ENCODE results near the gene ZNF331.
"Not testable (repeated sequence)": the region's sequence is repeated elsewhere in the genome, so short reads cannot be mapped to it uniquely, and the experiment has no call there.

Gene ZNF331

DNA sequence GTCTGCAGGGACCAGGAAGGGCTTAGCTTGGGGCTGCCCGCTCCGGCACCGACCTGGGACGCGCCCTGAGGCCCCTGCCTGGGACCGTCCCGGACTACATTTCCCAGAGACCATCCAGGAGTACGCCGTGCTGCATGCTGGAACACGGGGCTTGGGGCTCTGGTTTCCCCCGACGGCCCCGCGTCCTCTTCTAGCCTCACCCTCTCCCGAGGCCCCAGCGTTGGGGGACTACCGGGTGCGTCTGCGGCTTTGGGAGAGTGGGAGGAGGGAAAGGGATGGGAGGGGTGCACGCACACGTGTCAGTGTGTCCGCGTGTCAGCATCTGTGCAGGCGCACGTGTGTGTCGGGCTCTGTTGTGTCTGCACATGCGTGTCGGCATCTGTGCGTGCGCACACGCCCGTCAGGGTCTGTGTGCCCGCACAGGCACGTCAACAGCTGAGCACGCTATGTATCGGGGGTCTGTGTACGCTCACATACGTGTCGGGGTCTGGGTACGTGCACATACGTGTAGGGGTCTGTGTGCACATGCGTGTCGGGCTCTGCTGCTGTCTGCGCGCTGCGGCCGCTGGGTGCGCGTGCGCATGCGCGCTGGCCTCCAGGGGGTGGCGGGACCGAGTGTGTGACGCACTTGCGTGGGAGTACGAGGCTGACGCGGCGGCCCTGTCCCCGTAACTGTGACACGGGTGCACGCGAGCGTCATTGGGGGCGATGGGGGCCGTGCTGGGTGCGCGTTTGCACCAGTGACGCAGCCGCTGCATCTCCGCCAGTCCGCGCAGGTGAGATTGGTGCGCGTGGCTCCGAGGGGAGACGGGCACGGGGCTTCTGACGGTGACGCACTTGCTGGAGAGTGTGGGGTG, at the start of gene ZNF331:
Gene ZNF331 (plus strand): TSS at position 625 of the 857 bp plus-strand sequence. CDS start 31,232 bp downstream, outside the sequence.
- peak; percentile 71 for DNase-seq (ENCODE audit: low read depth)

DNA sequence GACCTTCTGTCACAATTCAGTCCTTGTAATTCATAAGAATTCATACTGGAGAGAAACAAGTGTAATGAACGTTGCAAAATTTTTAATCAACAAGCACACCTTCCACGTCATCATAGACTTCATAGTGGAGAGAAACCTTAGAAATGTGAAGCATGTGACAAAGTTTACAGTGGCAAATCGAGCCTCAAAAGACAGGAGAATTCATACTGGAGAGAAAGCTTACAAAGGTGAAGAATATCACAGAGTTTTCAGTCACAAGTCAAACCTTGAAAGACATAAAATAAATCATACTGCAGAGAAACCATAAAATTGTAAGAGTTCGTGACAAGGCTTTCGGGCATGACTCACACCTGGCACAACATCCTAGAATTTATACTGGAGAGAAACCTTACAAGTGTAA, 45.8 kb upstream of the ZNF331 start:
- no peak for DNase-seq (ENCODE audit: low read depth)

DNA sequence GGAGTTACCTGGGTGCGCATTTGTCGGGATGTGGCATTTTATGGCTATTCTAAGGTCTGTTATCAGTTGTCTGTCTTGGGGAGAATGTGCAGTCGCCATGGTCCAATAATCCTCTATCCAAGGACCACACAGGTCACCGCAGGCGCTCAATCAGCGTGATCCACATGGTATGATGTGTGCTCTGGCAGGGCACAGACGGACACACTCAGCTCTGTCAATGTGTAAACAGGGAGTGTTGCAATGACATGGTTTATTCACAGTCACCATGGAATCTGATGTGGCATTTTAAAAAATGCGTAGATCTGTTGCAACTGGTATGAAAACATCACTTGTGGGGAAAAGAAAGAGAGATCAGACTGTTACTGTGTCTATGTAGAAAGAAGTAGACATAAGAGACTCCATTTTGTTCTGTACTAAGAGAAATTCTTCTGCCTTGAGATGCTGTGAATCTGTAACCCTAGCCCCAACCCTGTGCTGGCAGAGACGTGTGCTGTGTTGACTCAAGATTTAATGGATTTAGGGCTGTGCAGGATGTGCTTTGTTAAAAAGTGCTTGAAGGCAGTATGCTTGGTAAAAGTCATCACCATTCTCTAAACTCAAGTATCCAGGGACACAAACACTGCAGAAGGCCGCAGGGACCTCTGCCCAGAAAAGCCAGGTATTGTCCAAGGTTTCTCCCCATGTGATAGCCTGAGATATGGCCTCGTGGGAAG, 40.5 kb upstream of the ZNF331 start:
- DNase-seq (ENCODE audit: low read depth): not testable (repeated sequence)

DNA sequence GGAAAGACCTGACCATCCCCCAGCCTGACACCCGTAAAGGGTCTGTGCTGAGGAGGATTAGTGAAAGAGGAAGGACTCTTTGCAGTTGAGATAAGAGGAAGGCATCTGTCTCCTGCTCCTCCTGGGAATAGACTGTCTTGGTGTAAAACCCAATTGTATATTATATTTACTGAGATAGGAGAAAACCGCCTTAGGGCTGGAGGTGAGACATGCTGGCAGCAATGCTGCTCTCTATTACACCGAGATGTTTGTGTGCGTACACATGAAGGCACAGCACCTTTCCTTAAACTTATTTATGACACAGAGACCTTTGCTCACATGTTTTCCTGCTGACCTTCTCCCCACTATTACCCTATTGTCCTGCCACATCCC, 39.9 kb upstream of the ZNF331 start:
- DNase-seq (ENCODE audit: low read depth): not testable (repeated sequence)

DNA sequence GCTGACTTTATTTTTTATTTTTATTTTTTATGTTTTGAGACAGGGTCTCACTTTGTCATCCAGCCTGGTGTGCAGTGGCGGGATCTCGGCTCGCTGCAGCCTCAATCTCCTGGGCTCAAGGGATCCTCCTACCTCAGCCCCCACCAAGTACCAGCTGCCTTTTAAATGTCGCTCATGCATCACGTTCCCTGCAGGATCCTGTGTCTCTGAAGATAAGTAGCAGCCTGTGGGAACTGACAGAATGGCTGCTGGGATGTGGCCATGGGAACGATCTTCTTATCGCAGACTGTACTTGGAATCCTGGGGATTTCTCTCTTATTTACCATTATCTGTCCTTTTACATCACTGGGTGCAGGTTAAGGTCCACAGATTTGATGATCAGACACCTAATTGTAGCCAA, 34.8 kb upstream of the ZNF331 start:
- DNase-seq (ENCODE audit: low read depth): not testable (repeated sequence)

DNA sequence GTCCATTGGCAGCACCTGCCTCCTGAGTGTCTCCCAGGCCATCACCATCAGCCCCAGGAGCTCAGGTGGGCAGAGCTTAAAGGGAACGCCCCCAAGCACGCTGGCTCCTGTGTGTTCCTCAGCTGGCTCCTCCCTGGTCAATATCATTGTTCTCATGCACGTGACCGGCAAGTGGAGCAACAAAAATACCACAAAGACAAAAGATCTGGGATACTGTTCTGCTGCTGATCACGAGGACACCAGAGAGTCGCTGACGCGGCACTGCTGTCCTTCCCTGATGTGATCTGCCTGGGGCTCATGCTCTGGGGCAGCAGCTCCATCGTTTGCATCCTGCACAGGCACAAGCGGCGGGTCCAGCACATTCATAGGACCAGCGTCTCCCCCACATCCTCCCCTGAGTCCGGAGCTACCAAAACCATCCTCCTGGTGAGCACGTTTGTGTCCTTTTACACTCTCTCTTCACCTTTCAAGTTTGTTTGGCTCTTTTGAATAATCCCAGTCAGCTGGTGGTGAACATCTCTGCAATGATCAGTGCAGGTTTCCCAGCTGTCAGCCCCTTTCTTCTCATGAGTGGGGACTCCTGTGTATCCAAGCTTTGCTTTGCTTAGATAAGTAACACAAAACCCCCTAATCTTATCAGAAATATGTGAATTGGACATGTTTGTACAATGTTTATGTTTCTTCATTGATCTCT, 34.1 kb upstream of the ZNF331 start:
- DNase-seq (ENCODE audit: low read depth): not testable (repeated sequence)

DNA sequence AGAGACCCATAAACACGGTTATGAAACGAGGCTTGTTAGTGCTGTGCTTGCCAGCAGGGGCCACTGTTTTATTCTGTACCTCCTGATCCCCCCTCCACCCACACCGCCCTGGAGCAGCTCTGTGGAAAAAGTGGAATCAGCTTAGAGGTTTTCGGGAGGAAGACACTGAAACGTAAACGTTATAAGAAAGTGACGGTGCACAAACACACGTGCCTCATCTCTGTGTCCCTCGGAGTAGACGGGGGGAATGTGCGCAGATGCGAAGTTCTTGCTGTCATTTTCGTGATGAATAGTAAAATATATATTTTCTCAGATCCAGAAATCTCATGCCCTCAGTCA, 33.6 kb upstream of the ZNF331 start:
- not testable (repeated sequence) for DNase-seq (ENCODE audit: low read depth)

DNA sequence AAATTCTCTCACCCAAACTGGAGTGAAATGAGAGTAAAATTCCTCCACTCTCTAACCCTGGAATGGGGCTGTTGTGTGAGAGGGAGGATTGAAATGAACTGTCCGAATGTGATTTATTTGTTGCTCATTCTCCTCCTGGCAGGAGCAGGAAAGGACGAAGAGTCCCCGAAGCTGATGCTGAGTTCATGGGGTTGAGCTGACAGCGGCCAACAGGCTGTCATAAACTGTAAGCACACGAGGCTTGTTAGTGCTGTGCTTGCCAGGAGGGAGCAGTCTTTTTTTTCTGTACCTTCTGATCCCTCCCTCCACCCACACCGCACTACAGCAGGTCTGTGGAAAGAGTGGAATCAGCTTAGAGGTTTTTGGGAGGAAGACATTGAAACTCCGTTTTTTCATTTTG, 33.1 kb upstream of the ZNF331 start:
- no peak for DNase-seq (ENCODE audit: low read depth)

DNA sequence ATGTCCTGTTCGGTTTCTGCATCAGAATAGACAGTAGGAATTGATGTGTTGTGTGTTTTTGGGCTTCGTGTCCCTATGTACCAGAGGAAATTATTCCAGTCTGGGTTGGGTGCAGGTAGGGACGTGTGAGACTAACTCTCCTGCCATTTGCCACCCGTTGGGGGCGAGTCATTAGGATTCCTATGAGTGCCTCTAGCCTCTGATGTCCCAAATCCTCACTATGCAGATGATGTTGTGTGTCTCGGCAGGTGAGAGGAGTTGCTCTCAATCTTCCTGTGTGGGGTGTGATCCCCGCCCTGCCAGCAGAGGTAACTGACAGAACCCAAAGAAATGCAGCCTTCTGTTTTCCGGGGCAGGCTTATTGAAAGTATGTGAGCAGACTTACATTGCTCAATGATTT, 31.2 kb upstream of the ZNF331 start:
- no peak for DNase-seq (ENCODE audit: low read depth)

DNA sequence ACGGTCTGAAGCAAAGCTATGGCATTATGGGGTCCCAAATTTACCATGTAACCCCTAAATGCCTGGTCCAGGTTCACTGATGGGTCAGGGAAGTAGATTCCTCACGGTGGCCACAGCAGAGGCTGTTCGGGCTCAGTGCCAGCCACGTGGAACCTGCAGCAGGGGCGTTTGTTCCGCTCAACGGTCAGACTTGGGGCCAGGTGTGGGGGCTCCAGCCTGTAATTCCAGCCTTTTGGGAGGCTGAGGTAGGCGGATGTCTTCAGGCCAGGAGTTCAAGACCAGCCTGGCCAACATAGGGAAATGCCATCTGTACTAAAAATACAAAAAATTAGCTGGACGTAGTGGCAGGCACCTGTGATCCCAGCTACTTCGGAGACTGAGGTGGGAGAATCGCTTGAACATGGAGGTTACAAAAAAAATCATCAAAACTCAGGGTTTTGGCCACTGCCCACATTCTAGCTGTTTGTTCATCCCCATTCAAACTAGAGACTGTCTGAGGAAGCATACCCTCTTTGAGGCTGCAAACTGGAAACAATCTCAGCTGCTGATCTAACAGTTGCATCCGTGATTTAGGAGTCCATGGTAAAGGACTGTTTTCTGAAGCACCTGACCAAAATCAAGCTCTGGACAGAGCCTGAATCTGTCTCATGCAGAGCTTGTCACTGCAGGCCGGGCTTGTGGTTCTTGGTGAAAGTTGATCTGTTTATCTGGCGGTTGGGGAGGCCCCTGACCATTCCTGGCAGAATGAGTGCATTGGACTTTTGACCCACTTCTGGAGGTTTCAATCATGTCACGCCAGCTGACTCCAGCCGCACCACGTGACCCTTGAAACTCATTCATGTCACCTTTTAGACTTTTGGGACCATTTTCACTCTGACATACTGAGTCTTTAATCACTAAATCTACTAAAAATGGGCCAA, 30.2 kb upstream of the ZNF331 start:
- DNase-seq (ENCODE audit: low read depth): no peak

DNA sequence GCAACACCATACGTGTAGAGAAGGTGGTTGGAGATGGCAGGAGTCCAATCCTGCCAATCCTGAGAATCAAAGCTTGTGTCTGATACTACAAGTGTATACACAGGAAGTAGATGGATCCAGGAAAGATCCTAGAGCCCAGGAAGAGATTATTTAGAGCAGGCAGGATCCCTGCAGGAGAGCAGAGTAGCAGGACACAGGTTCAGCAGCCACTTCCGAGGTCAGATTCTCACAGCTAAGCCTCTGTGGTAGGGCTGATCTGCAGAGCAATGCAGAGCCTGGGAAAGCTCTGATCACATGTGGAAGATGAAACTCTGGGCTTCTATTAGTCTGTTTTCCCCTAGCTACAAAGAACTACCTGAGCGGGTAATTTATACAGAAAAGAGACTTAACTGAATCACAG, 28.5 kb upstream of the ZNF331 start:
- no peak for DNase-seq (ENCODE audit: low read depth)

DNA sequence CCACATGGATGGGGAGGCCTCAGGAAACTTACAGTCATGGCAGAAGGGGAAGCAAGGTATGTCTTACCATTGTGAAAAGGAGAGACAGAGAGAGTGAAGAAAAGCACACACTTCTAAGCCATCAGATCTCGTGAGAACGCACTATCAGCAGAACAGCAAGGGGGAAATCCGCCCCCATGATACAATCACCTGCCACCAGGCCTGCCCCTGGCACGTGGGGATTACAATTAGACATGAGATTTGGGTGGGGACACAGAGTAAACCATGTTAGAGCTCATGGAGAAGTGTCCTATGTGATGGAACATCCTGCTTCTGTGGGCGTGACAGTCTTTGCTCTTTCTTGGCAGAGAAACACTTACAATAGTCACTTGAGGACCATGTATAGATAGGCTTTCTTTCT, 28.1 kb upstream of the ZNF331 start:
- DNase-seq (ENCODE audit: low read depth): no peak

DNA sequence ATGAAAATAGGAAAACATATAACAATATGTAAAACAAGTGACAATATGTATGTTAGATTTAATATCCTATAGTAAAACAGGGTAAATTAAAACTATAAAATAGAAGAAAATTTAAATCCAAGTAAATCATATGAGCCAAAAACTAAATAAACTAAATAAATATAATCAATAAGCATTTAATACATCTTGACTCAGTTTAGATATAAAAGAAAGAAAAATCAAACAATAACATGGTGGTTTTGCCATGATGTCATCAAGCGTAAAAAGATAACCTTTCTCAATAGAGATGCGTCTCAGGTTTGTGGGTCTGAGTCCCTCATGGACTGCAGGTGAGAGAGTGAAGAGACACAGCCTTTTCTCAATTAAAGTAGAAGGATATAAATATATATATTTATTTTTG, 26.6 kb upstream of the ZNF331 start:
- DNase-seq (ENCODE audit: low read depth): no peak

DNA sequence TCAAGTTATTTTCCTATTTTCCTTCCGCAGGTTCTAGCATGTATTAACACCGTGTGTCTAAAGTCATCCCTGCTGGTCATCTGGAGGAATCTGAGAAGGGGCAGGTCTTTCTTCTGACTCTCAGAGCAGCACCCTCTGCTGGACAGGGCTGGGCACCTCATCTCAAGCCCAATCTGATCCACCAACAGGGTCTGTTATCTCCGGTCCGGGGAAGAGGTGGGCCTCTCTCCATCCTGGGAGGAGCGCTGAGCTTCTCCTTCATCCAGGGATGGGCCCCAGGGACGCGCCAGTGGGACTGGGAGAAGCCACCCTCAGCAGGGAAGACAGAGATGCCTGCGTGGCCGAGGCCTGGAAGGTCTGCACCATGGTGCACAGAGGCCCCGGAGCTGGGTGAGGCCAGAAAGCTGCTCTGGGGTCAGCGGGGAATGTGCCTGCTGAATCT, 26.0 kb upstream of the ZNF331 start:
- peak; percentile 24 for DNase-seq (ENCODE audit: low read depth)

DNA sequence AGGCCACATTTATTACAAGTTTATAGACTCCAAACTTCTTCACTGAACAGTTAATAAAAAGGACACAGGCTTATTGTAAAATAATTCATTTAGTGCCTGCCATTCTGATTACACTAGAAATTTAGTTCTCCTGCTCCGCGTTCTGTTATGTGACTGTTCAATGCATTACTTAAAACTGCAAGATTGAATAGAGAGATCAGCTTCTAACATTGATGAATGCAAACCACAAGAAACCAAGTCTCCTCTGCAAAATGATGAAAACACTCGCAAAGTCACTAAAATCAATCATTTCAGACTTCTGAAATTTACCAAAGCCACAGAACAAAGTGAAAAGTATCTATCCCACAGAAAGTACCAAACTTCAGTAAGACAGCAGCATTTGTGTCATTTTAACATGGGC, 22.9 kb upstream of the ZNF331 start:
- DNase-seq (ENCODE audit: low read depth): not testable (repeated sequence)

DNA sequence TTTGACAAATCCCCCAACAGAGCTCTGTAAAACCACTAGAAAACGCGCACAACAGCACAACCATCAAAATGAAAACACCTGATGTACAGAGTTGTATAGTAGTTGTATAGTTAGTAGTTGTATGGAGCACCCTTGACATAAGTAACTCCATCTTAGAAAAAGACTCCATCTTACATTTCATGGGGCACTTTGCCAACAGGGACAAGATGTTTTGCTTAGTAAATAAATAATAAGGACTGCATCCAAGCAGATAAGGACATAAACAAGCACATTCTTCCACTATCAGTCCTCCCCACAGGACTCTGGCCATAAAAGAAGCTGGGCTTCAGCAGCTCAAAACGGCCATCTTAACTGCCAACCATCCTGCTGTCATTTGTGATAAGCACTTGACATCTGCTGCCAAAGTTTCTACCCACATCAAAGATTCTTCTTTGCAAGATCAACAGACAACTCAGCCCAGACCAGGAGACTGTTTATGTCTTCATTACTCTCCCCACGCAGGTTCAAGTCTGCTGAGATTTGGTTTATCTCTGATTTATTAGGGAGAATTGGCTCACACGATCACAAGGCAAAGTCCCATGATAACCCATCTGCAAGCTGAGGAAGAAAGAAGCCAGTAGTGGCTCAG, 20.7 kb upstream of the ZNF331 start:
- no peak for DNase-seq (ENCODE audit: low read depth)

DNA sequence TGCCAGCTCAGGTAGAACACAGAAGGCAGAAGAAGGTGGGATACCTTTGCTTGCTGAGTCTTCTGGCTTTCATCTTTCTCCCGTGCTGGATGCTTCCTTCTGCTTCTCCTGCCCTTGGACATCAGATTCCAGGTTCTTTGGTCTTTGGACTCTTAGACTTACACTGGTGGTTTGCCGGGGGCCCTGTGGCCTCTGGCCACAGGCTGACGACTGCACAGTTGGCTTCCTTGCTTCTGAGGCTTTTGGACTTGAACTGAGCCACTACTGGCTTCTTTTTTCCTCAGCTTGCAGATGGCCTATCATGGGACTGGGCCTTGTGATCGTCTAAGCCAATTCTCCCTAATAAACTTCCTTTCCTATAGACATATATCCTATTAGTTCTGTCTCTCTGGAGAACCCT, 19.8 kb upstream of the ZNF331 start:
- DNase-seq (ENCODE audit: low read depth): no peak

DNA sequence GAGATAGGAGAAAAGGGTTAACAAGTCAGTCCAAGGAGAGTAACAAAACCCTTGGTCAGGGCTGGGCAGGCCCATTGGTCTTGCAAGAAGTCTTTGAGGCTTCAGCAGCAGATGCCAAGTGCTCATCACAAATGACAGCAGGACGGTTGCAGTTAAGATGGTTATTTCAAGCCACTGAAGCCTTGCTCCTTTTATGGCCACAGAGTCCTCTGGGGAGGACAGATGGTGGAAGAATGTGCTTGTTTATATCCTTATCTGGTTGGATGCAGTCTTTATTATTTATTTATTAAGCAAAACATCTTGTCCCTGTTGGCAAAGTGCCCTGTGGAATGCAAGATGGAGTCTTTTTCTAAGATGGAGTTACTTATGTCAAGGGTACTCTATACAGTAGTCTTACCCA, 19.2 kb upstream of the ZNF331 start:
- no peak for DNase-seq (ENCODE audit: low read depth)

DNA sequence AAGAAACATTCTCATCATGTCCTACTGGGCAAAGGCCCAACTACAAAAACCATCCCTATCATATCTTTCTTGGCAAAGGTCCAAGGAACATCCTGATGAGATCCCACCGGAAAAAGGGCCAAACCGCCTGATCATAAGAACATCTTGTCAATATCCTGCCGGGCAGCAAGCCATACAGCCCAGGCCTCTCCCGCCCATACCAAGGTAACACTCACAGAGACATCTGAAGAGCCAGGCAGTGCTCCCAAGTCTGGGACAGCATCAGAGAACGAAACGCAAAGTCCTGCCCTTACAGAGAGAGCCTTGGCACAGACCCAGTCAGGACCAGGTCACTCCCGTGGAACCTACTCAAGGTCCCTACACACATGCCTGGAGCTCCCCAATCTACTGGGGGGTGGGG, 18.5 kb upstream of the ZNF331 start:
- no peak for DNase-seq (ENCODE audit: low read depth)

DNA sequence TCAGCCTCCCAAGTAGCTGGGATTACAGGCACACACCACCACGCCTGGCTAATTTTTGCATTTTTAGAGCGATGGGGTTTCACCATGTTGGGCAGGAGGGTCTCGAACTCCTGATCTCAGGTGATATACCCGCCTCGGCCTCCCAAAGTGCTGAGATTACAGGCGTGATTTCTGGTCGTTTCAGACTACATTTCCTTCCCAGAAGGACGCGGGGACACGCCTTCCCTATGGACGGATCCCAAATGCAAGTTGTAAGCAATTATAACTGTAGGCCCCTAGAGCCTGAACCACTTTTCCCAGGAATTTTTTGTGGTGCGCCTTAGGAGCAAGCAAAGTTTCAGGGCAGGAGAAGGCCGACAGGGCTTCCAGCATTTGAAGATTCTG, 17.8 kb upstream of the ZNF331 start:
- DNase-seq (ENCODE audit: low read depth): no peak
